Fibroblast of lung (primary cell): ENCODE measurements around the gene PFKFB2. TPM values are rescaled to one million over a fixed set of nuclear protein-coding genes. Genes with fewer than 3 reads are reported as not detected.

Experiments used
- DNase-seq, 2 donors: peaks; one replicate each; pipeline versions ENCODE4 v3.0.0 to v3.0.0-alpha.2; 2010; ENCODE audit warnings: low read depth in 2 of 2
- H2AFZ ChIP-seq: 2 replicates; pipeline ENCODE4 v1.5.1; 2012; ENCODE audit warnings: low read length, control low read depth, inconsistent platforms
- H3K27ac ChIP-seq: 2 replicates; pipeline ENCODE4 v1.5.1; 2011; ENCODE audit warnings: low read length, control low read depth; ENCODE audit not compliant: insufficient read depth
- H3K27me3 ChIP-seq: 2 replicates; pipeline ENCODE4 v1.5.1; 2011; ENCODE audit warnings: mild to moderate bottlenecking, low read length; ENCODE audit not compliant: control insufficient read depth, insufficient read depth
- H3K36me3 ChIP-seq: 2 replicates; pipeline ENCODE4 v1.5.1; 2011; ENCODE audit warnings: low read length; ENCODE audit not compliant: control insufficient read depth, insufficient read depth
- H3K4me1 ChIP-seq: 2 replicates; pipeline ENCODE4 v1.5.1; 2011; ENCODE audit warnings: low read length; ENCODE audit not compliant: control insufficient read depth, insufficient read depth; ENCODE audit errors: extremely low read depth
- H3K4me2 ChIP-seq: 2 replicates; pipeline ENCODE4 v1.5.1; 2011; ENCODE audit warnings: low read length, control low read depth; ENCODE audit not compliant: insufficient read depth; ENCODE audit errors: extremely low read depth
- H3K4me3 ChIP-seq, 4 experiments: fragments of 200-600 bp in 1 of 4; sonication (generic) in 1 of 4; replicated peaks in 1 of 4; 2 replicates each; pipeline ENCODE4 v1.5.1; 2011 to 2016; ENCODE audit warnings: low read length in 4 of 4, low read depth in 3 of 4, mild to moderate bottlenecking in 3 of 4, control low read depth in 2 of 4, inconsistent platforms in 1 of 4, mixed read lengths in 1 of 4; ENCODE audit not compliant: insufficient read depth in 1 of 4; ENCODE audit errors: control extremely low read depth in 1 of 4
- H3K79me2 ChIP-seq: 2 replicates; pipeline ENCODE4 v1.5.1; 2012; ENCODE audit warnings: mild to moderate bottlenecking, low read length, inconsistent platforms; ENCODE audit not compliant: control insufficient read depth, insufficient read depth
- H3K9ac ChIP-seq: 2 replicates; pipeline ENCODE4 v1.5.1; 2011; ENCODE audit warnings: mild to moderate bottlenecking, low read length, control low read depth; ENCODE audit not compliant: insufficient read depth
- H3K9me3 ChIP-seq: 2 replicates; pipeline ENCODE4 v1.5.1; 2012; ENCODE audit warnings: low read depth, low read length; ENCODE audit not compliant: control insufficient read depth, insufficient read depth
- H4K20me1 ChIP-seq: 2 replicates; pipeline ENCODE4 v1.5.1; 2011; ENCODE audit warnings: low read length; ENCODE audit not compliant: control insufficient read depth, insufficient read depth; ENCODE audit errors: extremely low read depth
- CTCF ChIP-seq, 2 donors: IDR thresholded peaks in 1 of 2; conservative IDR thresholded peaks in 1 of 2; 1 replicate in 1 of 2; 2 replicates in 1 of 2; pipeline ENCODE4 v1.5.1; 2011 to 2012; ENCODE audit warnings: low read length in 2 of 2, control low read depth in 1 of 2, inconsistent platforms in 1 of 2, low read depth in 1 of 2, mild to moderate bottlenecking in 1 of 2
- EZH2 ChIP-seq: IDR thresholded peaks from 2 replicates; pipeline ENCODE4 v1.5.1; 2012; ENCODE audit warnings: low read length, control low read depth, mild to moderate bottlenecking; ENCODE audit errors: missing control alignments
- polyA plus RNA-seq, 2 donors: library from polyadenylated mRNA; depleted of rRNA in 1 of 2; stranded (reverse) in 1 of 2; unstranded in 1 of 2; fragments of >200 nt; gene quantifications; 2 replicates each; pipeline ENCODE4 v1.2.1, GENCODE V29; 2011 to 2012; ENCODE audit warnings: missing spikeins in 1 of 2
- total RNA-seq: library from RNA; depleted of rRNA; stranded (reverse); fragments of >200 nt; gene quantifications from 2 replicates; pipeline ENCODE4 v1.2.1, GENCODE V29; 2014

PFKFB2 gene
- total and polyA plus RNA-seq, 2 donors (not counting 1 experiment from before 2014, with no cell fraction given), result 3.2 to 7.6 TPM

- Histone ChIP-seq H3K36me3 (no peaks in the 10 kb centered on the region), H2AFZ (no peak overlapping the region), H3K9ac (no peak overlapping the region), H3K9me3 (no peaks in the 10 kb centered on the region), H3K27me3 (peaks cover 6% of the 10 kb centered on the region), H3K4me2 (no peak overlapping the region), H3K4me3 (no peak overlapping the region), H4K20me1 (no peaks in the 10 kb centered on the region), H3K4me1 (peaks cover 4% of the 10 kb centered on the region), H3K79me2 (no peaks in the 10 kb centered on the region), H3K27ac (no peak overlapping the region)
- DNase-seq, result peak in 1 of 2 donors; percentile 82
- no peak for TF ChIP-seq EZH2
- TF ChIP-seq CTCF (conservative IDR thresholded peaks at IDR 0.05 in 1 of 2, IDR thresholded peaks at IDR 0.05 in 1 of 2; ENCODE audit: low read depth in 1 of 2, low read length in 2 of 2), result no peak
Measured at GRCh38 chr1:207034998-207035397, 18.1 kb upstream of the PFKFB2 start.

GRCh38 chr1:207035877-207036551, 17.1 kb upstream of the PFKFB2 start:
- H3K9me3 ChIP-seq, result no peaks in the 10 kb centered on the region
- H3K27me3 ChIP-seq, result peaks cover 5% of the 10 kb centered on the region
- H3K27ac ChIP-seq, result no peak overlapping the region
- H3K79me2 ChIP-seq, result no peaks in the 10 kb centered on the region
- H4K20me1 ChIP-seq, result no peaks in the 10 kb centered on the region
- no peak overlapping the region for H2AFZ ChIP-seq
- no peak for DNase-seq
- no peak overlapping the region for H3K9ac ChIP-seq
- TF ChIP-seq CTCF (conservative IDR thresholded peaks at IDR 0.05 in 1 of 2, IDR thresholded peaks at IDR 0.05 in 1 of 2; ENCODE audit: low read depth in 1 of 2, low read length in 2 of 2), result no peak
- TF ChIP-seq EZH2, result no peak
- no peak overlapping the region for H3K4me2 ChIP-seq
- peaks cover 4% of the 10 kb centered on the region for H3K4me1 ChIP-seq
- no peaks in the 10 kb centered on the region for H3K36me3 ChIP-seq
- H3K4me3 ChIP-seq, result no peak overlapping the region

DNA sequence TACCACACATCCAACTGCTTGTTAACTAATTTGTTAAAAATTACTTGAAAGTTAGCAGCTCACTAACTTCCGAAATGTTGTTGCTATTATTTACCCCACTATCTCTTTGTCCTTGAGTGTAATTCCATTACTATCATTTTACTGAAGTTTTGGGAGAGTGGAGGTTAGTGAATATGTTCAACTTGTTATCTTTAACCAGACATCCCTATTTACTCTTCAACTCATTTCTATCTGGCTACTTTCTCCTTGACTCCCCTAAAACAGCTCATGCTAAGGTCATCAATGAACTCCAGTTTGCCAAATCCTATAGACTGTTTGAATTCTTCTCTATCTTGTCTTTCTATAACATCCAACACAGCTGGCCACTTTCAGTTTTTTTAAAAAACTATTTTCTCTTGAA, 16.2 kb upstream of the PFKFB2 start:
- H3K4me3 ChIP-seq, result no peak overlapping the region
- H3K4me1 ChIP-seq, result peaks cover 4% of the 10 kb centered on the region
- H3K4me2 ChIP-seq, result no peak overlapping the region
- TF ChIP-seq EZH2 (no peak), CTCF (conservative IDR thresholded peaks at IDR 0.05 in 1 of 2, IDR thresholded peaks at IDR 0.05 in 1 of 2; ENCODE audit: low read depth in 1 of 2, low read length in 2 of 2) (no peak)
- no peaks in the 10 kb centered on the region for H3K27me3 ChIP-seq
- H3K79me2 ChIP-seq, result no peaks in the 10 kb centered on the region
- no peak for DNase-seq
- no peak overlapping the region for H2AFZ ChIP-seq
- H3K9ac ChIP-seq, result no peak overlapping the region
- H3K27ac ChIP-seq, result no peak overlapping the region
- H4K20me1 ChIP-seq, result no peaks in the 10 kb centered on the region
- H3K36me3 ChIP-seq, result no peaks in the 10 kb centered on the region
- no peaks in the 10 kb centered on the region for H3K9me3 ChIP-seq
